GM10248 (cell line): ENCODE results near the gene BACH2.

ENCODE experiments used
- CTCF ChIA-PET: fragments of 300-600 bp; sonication (Branson Sonifier 250); formaldehyde crosslinking; extraction: SDS; loops from one replicate; lab custom pipeline; 2021; ENCODE audit warnings: antibody characterized with exemption; lab: Yijun Ruan, JAX
- POLR2A ChIA-PET: fragments of 350-650 bp; sonication (Branson Sonifier 250); formaldehyde crosslinking; extraction: SDS; loops from one replicate; lab custom pipeline; 2020; ENCODE audit warnings: antibody characterized with exemption; lab: Yijun Ruan, JAX
- DNase-seq: peaks from one replicate; pipeline ENCODE4 v3.0.0; 2012; ENCODE audit errors: extremely low spot score
- TF ChIP-seq, protein P1 (sequence below): IDR thresholded peaks from 2 replicates; pipeline ENCODE4 v1.5.1; 2012; ENCODE audit warnings: mild to moderate bottlenecking, low read depth; ENCODE audit errors: extremely low read depth, missing control alignments, control extremely low read depth

BACH2 gene

DNA sequence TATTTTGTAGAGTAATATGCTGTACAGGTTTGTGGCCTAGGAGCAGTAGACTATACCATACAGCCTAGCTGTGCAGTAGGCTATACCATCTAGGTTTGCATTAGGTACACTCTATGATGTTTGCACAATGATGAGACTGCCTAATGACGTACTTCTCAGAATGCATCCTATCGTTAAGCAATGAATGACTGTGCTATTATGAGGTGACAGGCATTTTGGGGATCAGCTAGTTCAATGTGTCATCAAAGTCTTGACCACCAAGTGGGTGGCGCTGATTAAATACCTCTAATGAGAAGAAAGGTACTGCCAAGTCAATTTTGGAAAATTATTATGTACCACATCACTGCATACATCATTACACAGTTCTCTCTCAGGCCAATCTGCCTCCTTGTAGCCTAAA lies 190.2 kb downstream of the BACH2 start:
- TF ChIP-seq, protein P1, sequence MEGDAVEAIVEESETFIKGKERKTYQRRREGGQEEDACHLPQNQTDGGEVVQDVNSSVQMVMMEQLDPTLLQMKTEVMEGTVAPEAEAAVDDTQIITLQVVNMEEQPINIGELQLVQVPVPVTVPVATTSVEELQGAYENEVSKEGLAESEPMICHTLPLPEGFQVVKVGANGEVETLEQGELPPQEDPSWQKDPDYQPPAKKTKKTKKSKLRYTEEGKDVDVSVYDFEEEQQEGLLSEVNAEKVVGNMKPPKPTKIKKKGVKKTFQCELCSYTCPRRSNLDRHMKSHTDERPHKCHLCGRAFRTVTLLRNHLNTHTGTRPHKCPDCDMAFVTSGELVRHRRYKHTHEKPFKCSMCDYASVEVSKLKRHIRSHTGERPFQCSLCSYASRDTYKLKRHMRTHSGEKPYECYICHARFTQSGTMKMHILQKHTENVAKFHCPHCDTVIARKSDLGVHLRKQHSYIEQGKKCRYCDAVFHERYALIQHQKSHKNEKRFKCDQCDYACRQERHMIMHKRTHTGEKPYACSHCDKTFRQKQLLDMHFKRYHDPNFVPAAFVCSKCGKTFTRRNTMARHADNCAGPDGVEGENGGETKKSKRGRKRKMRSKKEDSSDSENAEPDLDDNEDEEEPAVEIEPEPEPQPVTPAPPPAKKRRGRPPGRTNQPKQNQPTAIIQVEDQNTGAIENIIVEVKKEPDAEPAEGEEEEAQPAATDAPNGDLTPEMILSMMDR = no peak
- no peak for DNase-seq
- CTCF ChIA-PET = interaction anchor here (2.2 kb wide), 1 partner anchor 12 kb away, joined by 9 read pairs; no protein-coding TSS in a partner anchor
- POLR2A ChIA-PET = no interaction called here

DNA sequence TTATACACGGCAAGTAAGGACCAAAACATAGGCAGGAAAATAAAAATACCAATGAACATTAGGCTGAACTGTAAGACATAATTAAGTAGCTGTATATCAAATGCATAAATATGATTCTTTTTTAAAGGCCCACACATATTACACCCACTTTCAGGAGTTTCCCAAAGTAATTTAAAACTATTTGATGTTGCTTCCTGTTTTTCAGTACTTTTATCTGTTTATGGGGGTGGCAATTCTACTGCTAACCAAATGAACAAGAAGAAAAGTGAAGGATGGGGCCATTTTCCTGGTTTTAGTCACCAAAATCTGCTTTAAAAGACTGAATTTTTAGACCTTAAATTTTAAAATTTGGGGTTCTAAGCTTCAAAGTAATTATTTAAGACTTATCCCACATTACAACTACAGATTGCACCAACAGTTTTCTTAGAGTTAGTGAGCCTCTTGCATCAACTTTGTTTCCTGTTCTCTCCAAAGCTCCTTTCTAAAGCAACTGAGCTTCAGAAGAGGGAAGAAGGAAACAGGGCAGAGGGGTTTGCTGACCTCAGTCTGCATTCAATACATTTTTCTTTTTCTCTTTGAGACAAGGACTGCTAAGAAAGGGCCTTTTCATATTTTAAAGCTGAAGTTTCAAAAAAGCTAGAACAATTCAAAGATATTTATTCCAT lies 191.0 kb downstream of the BACH2 start:
- TF ChIP-seq, protein P1 = no peak
- ChIA-PET CTCF (interaction anchor here (1.0 to 2.2 kb wide), 2 partner anchors 13 to 165 kb away, joined by 4 to 9 read pairs; no protein-coding TSS in a partner anchor), POLR2A (no interaction called here)
- no peak for DNase-seq

DNA sequence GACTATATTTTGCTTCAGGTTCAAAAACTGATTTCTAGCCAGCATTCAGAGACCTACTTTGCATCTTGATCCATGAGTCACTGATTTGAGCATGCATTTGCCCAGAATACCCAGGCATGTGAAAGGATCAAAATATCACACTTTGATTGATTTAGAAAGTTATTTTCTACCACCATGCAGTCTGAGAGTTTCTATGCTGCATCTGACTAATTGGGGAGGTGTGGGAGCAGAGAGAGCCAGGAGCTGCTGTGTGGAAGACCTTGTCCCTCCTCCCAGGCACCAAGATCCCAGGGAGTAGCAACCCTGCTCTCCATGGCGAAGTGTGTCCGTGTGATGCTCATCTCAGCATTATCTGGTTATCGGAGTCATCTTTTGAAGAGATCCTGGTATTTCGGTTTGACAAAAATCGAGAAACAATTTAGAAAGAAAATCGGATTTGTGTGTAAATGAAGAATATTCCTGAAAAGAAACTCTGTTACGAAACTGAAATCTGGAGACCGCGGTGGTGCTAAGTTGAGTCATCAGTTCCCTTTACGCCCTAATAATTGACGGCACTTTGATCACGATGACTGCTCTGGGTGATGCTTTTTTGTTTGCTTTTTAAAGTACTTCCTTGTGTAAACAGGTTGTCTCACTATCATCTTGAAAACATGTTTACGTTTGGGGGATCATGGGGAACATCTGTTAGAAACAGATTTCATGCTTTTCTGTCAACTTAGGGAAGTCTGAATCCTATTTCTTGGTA lies 193.4 kb downstream of the BACH2 start:
- ChIA-PET CTCF (interaction anchor here (1.7 kb wide), 1 partner anchor 9 kb away, joined by 4 read pairs; no protein-coding TSS in a partner anchor), POLR2A (no interaction called here)
- no peak for DNase-seq
- TF ChIP-seq, protein P1 = no peak

DNA sequence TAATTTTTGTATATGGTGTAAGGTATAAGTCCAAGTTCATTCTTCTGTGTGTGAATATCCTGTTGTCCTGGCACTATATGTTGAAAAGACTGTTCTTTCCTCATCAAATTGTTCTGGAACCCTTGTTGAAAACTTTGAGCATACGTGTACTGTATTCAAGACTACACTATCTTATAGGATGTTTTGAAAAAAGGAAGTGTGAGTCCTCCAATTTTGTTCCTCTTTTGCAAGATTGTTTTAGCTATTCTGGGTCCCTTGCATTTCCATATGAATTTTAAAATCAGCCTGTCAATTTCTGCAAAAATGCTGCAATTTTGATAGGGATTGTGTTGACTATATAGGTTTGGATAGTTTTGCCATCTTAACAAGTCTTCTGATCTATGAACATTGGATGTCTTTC lies 195.2 kb downstream of the BACH2 start:
- DNase-seq = no peak
- POLR2A ChIA-PET = no interaction called here
- CTCF ChIA-PET = no interaction called here
- TF ChIP-seq, protein P1 = no peak

DNA sequence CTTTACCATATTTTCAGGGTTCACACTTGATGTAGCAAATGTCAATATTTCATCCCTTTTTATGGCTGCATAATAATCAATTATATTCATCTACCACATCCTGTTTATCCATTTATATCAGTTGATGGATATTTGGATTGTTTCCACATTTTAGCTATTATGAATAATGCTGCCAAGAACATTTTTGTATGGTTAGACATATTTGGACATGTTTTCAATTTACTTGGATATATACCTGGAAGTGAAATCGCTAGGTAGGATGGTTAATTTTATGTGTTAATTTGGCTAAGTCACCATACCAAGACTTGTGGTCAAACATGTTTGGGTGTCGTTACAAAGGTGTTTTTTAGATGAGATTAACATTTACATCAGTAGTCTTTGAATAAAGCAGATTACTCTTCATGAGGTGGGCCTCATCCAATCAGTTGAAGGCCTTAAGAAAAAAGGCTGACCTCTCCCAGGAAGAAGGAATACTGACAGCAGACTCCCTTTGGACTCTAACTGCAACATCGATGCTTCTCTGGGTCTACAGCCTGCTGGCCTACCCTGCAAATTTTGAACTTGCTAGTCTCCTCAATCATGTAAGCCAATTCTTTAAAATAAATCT lies 196.5 kb downstream of the BACH2 start:
- ChIA-PET POLR2A (no interaction called here), CTCF (interaction anchor here (1.3 kb wide), 1 partner anchor 9 kb away, joined by 4 read pairs; no protein-coding TSS in a partner anchor)
- TF ChIP-seq, protein P1 = no peak
- DNase-seq = no peak

DNA sequence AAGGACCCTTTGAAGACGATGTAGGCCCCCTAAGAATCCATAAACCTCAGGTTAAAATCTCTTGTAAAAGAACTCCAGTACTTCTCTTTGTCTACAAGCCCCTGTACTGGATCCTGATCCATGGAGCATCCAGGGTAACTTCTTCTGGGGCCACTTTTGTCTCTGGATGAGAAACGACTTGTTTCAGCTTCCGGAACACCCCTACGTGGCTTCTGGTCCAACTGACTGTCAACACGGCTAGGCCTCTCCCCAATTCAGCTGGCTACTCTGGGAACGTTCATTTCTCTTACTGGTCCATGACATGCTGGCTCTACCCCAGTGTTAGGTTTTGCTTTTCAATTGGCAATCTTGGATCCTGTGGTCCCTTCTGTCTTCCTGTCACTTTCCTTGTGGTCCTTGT lies 198.0 kb downstream of the BACH2 start:
- DNase-seq = no peak
- CTCF ChIA-PET = interaction anchor here (1.1 kb wide), 1 partner anchor 10 kb away, joined by 3 read pairs; no protein-coding TSS in a partner anchor
- POLR2A ChIA-PET = no interaction called here
- TF ChIP-seq, protein P1 = no peak
